HPDE6-E6E7 (cell line): ENCODE results near the gene RAB13.
"Not testable (repeated sequence)": the region's sequence is repeated elsewhere in the genome, so short reads cannot be mapped to it uniquely, and the experiment has no call there.

Experiments
- DNase-seq: peaks from one replicate; pipeline ENCODE4 v3.0.0; 2011; ENCODE audit warnings: missing footprints; ENCODE audit errors: extremely low spot score

Gene RAB13

GRCh38 chr1:153985941-153986761 lies at the start of gene RAB13:
Gene RAB13, minus strand, starts transcription at chr1:153986339. Its CDS starts 103 bp downstream, at chr1:153986236.
- peak; percentile 93 for DNase-seq

- DNase-seq, result not testable (repeated sequence)
Measured at GRCh38 chr1:154033697-154034096, 47.6 kb upstream of the RAB13 start.

GRCh38 chr1:154019940-154020339 lies 33.8 kb upstream of the RAB13 start:
- no peak for DNase-seq

GRCh38 chr1:154019269-154019668 lies 33.1 kb upstream of the RAB13 start:
- DNase-seq, result no peak

GRCh38 chr1:154014154-154014907 lies 28.2 kb upstream of the RAB13 start:
- DNase-seq, result no peak

GRCh38 chr1:154012543-154012942 lies 26.4 kb upstream of the RAB13 start:
- DNase-seq, result not testable (repeated sequence)

- DNase-seq, result no peak
Measured at GRCh38 chr1:154012129-154012528, 26.0 kb upstream of the RAB13 start.

GRCh38 chr1:154006136-154006535 lies 20.0 kb upstream of the RAB13 start:
- no peak for DNase-seq

GRCh38 chr1:154000420-154000819 lies 14.3 kb upstream of the RAB13 start:
- DNase-seq, result no peak

- not testable (repeated sequence) for DNase-seq
Measured at GRCh38 chr1:153996882-153997281, 10.7 kb upstream of the RAB13 start.

- DNase-seq, result no peak
Measured at GRCh38 chr1:153995640-153996039, 9.5 kb upstream of the RAB13 start.

GRCh38 chr1:153995202-153995601 lies 9.1 kb upstream of the RAB13 start:
- DNase-seq, result no peak

GRCh38 chr1:153991806-153992205 lies 5.7 kb upstream of the RAB13 start:
- DNase-seq, result no peak

- DNase-seq, result no peak
Measured at GRCh38 chr1:153991151-153991630, 5.1 kb upstream of the RAB13 start.

- peak; percentile 89 for DNase-seq
Measured at GRCh38 chr1:153990468-153991150, 4.5 kb upstream of the RAB13 start, which contains the start of gene RPS27. Gene RPS27, plus strand, starts transcription at chr1:153990762. Its CDS starts 35 bp downstream, at chr1:153990797.

- DNase-seq, result no peak
Measured at GRCh38 chr1:153987621-153988020, 1.5 kb upstream of the RAB13 start.

- no peak for DNase-seq
Measured at GRCh38 chr1:153985341-153985912, 712 bp downstream of the RAB13 start.

- DNase-seq, result no peak
Measured at GRCh38 chr1:153984123-153984894, 1.8 kb downstream of the RAB13 start.

GRCh38 chr1:153981735-153982134 lies 4.4 kb downstream of the RAB13 start:
- not testable (repeated sequence) for DNase-seq

- DNase-seq, result not testable (repeated sequence)
Measured at GRCh38 chr1:153979091-153979490, 7.0 kb downstream of the RAB13 start.
